HepG2 (cell line): ENCODE data around the gene TRAPPC4. TPM values are rescaled to one million over a fixed set of nuclear protein-coding genes. Genes with fewer than 3 reads are reported as not detected.
"Not testable (repeated sequence)": the region's sequence is repeated elsewhere in the genome, so short reads cannot be mapped to it uniquely, and the experiment has no call there.

ENCODE experiments used
- ATAC-seq: fragments of 200-7000 bp; cut with Tn5 transposase; 3 replicates; pipeline ENCODE4 v1.9.1; 2020; ENCODE audit warnings: mild to moderate bottlenecking, moderate library complexity
- BruUV-seq: library from RNA; stranded (reverse); fragments of 400-500 nt; replicated peaks from 2 replicates; lab custom pipeline; 2021; lab: Mats Ljungman, UMichigan
- CTCF ChIA-PET: fragments of 300-600 bp; formaldehyde crosslinking; extraction: SDS; loops from one replicate; lab custom pipeline; 2021; ENCODE audit warnings: low total read pairs, inconsistent platforms, low intra/inter-chr PET ratio; lab: Yijun Ruan, JAX
- POLR2A ChIA-PET: fragments of 350-600 bp; sonication (Branson Sonifier 250); formaldehyde crosslinking; loops from one replicate; lab custom pipeline; 2020; ENCODE audit warnings: antibody characterized with exemption, inconsistent platforms; lab: Yijun Ruan, JAX
- DNase-seq: peaks from one replicate; pipeline ENCODE4 v3.0.0-alpha.2; 2015; ENCODE audit warnings: low spot score
- FAIRE-seq: peaks from 3 replicates; lab custom pipeline; 2011; peaks lifted over from hg19 to GRCh38; lab: Jason Lieb, UNC
- H2AFZ ChIP-seq: one replicate; pipeline ENCODE4 v1.6.1; 2011; ENCODE audit warnings: low read length, inconsistent platforms
- H3K27ac ChIP-seq: fragments of 300-600 bp; 3 replicates; pipeline ENCODE4 v1.8.0; 2011; ENCODE audit warnings: mixed run types, mild to moderate bottlenecking, mixed read lengths, low read length, inconsistent platforms; ENCODE audit not compliant: insufficient read depth; ENCODE audit errors: extremely low read length
- H3K27me3 ChIP-seq, 2 experiments: fragments of 200-600 bp in 1 of 2; 2 replicates in 1 of 2; 3 replicates in 1 of 2; pipeline versions ENCODE4 v1.6.0 to v1.8.0; 2011; ENCODE audit warnings: low read length in 2 of 2, mild to moderate bottlenecking in 2 of 2, moderate library complexity in 2 of 2, inconsistent platforms in 1 of 2; ENCODE audit not compliant: insufficient read depth in 2 of 2, control insufficient read depth in 1 of 2
- H3K36me3 ChIP-seq, 2 experiments: fragments of 200-600 bp in 1 of 2; replicated peaks in 1 of 2; 2 replicates in 1 of 2; 3 replicates in 1 of 2; pipeline versions ENCODE4 v1.5.1 to v1.8.0; 2011; ENCODE audit warnings: low read length in 2 of 2, inconsistent platforms in 1 of 2; ENCODE audit not compliant: insufficient read depth in 2 of 2, control insufficient read depth in 1 of 2
- H3K4me1 ChIP-seq: 2 replicates; pipeline ENCODE4 v1.5.1; 2012; ENCODE audit warnings: low read length, inconsistent platforms; ENCODE audit not compliant: insufficient read depth
- H3K4me2 ChIP-seq: 2 replicates; pipeline ENCODE4 v1.6.0; 2011; ENCODE audit warnings: low read depth, low read length, inconsistent platforms
- H3K4me3 ChIP-seq, 3 experiments: fragments of 200-600 bp in 1 of 3; sonication (generic), shearing (Covaris generic) in 1 of 3; replicated peaks in 1 of 3; 2 replicates each; pipeline ENCODE4 v1.5.1; 2011 to 2016; ENCODE audit warnings: low read length in 3 of 3, inconsistent platforms in 2 of 3, low read depth in 2 of 3, mild to moderate bottlenecking in 2 of 3, control low read depth in 1 of 3, mixed read lengths in 1 of 3; ENCODE audit not compliant: insufficient read depth in 1 of 3
- H3K79me2 ChIP-seq: one replicate; pipeline ENCODE4 v1.6.1; 2011; ENCODE audit warnings: low read length, inconsistent platforms; ENCODE audit not compliant: insufficient read depth
- H3K9ac ChIP-seq: 2 replicates; pipeline ENCODE4 v1.6.0; 2011; ENCODE audit warnings: mild to moderate bottlenecking, low read depth, low read length, inconsistent platforms; ENCODE audit not compliant: insufficient read depth
- H3K9me3 ChIP-seq: 2 replicates; pipeline ENCODE4 v1.5.1; 2012; ENCODE audit warnings: mild to moderate bottlenecking, low read length
- H4K20me1 ChIP-seq: 2 replicates; pipeline ENCODE4 v1.6.0; 2011; ENCODE audit warnings: inconsistent platforms, mild to moderate bottlenecking, low read length, moderate library complexity; ENCODE audit not compliant: insufficient read depth
- ATRX ChIP-seq: sonication (generic); formaldehyde crosslinking; IDR thresholded peaks from 2 replicates; pipeline ENCODE4 v1.4.0; 2020; ENCODE audit warnings: missing genetic modification reagents, borderline replicate concordance
- DRAP1 ChIP-seq: IDR thresholded peaks from 2 replicates; pipeline ENCODE4 v1.6.1; 2016; ENCODE audit warnings: missing genetic modification reagents, missing compliant biosample characterization
- KLF16 ChIP-seq, 2 experiments: sonication (generic) in 1 of 2; formaldehyde crosslinking in 1 of 2; IDR thresholded peaks; 2 replicates each; pipeline versions ENCODE4 v1.6.1 to v1.8.0; 2016 to 2023; ENCODE audit warnings: missing genetic modification reagents in 2 of 2, missing compliant biosample characterization in 1 of 2
- LRRFIP1 ChIP-seq: sonication (generic); formaldehyde crosslinking; conservative IDR thresholded peaks from 2 replicates; pipeline ENCODE4 v1.4.0; 2020; ENCODE audit warnings: missing genetic modification reagents
- MED1 ChIP-seq: sonication (generic); formaldehyde crosslinking; IDR thresholded peaks from 2 replicates; pipeline ENCODE4 v1.4.0; 2020; ENCODE audit warnings: missing genetic modification reagents
- ZNF121 ChIP-seq: sonication (generic); formaldehyde crosslinking; IDR thresholded peaks from 2 replicates; pipeline ENCODE4 v1.5.0; 2020; ENCODE audit warnings: mild to moderate bottlenecking, missing genetic modification reagents
- ZNF180 ChIP-seq: sonication (generic); formaldehyde crosslinking; IDR thresholded peaks from 2 replicates; pipeline ENCODE4 v1.4.0; 2020; ENCODE audit warnings: low read depth, missing genetic modification reagents, borderline replicate concordance
- ZNF605 ChIP-seq: sonication (generic); formaldehyde crosslinking; IDR thresholded peaks from 2 replicates; pipeline ENCODE4 v1.8.0; 2022; ENCODE audit warnings: mild to moderate bottlenecking, missing genetic modification reagents
- ZNF83 ChIP-seq: sonication (generic); formaldehyde crosslinking; IDR thresholded peaks from 2 replicates; pipeline ENCODE4 v1.4.0; 2020; ENCODE audit warnings: missing genetic modification reagents, mild to moderate bottlenecking, borderline replicate concordance
- WGBS: methylation state at CpG from one replicate; pipeline ENCODE4 v1.1.6; 2017; ENCODE audit warnings: low lambda C conversion rate; 5-methylcytosine and 5-hydroxymethylcytosine counted together
- in situ Hi-C: cut with HindIII; loops from 2 replicates; pipeline ENCODE4 v1.10.0; 2017; ENCODE audit warnings: low pct_unique_long_range_greater_than_20kb; ENCODE audit not compliant: extremely low pct_ligation_motif_present
- intact Hi-C: fragments of 100-400 bp; cut with micrococcal nuclease; formaldehyde crosslinking; loops from one replicate; pipeline ENCODE4 v1.10.0; 2022; ENCODE audit not compliant: unreplicated experiment
- polyA plus RNA-seq, 8 experiments: library from polyadenylated mRNA; depleted of rRNA in 3 of 8; stranded (reverse) in 7 of 8; unstranded in 1 of 8; fragments of >200 nt; fragmentation: Illumina TruSeq in 4 of 8; extraction: Trizol in 4 of 8; gene quantifications; 2 replicates each; pipeline versions ENCODE4 v1.2.1 to v1.2.3, GENCODE V29; 2011 to 2016; ENCODE audit warnings: low read depth in 4 of 8, missing spikeins in 1 of 8, mixed read lengths in 1 of 8; ENCODE audit not compliant: insufficient read depth in 1 of 8
- total RNA-seq, 5 experiments: library from RNA; depleted of rRNA; stranded (reverse); fragments of >200 nt; fragmentation: Illumina TruSeq; extraction: Trizol; gene quantifications; 2 replicates each; pipeline ENCODE4 v1.2.3, GENCODE V29; 2016; ENCODE audit warnings: low read depth in 1 of 5

Gene TRAPPC4
- total and polyA plus RNA-seq, 2 of the 13 experiments (the other 11 are each of a cell fraction or from before 2014, with no cell fraction given) = 97.4 to 140 TPM

GRCh38 chr11:119034813-119035212 lies 16.2 kb downstream of the TRAPPC4 start:
- WGBS = 50% methylated on average over 3 of the region's 3 CpGs
- ChIA-PET CTCF (no interaction called here), POLR2A (interaction anchor here (1.8 kb wide), 1 partner anchor 16 kb away, joined by 4 read pairs; no protein-coding TSS in a partner anchor)

GRCh38 chr11:119038884-119039283 lies 20.3 kb downstream of the TRAPPC4 start:
- FAIRE-seq = no peak
- no peak for DNase-seq
- Histone ChIP-seq H3K27me3 (no peaks in the 10 kb centered on the region; a peak in 1 of 5 replicates), H2AFZ (no peak overlapping the region), H3K4me2 (0 out of 2 replicates have a peak overlapping the region, but pooled peaks have one; percentile 1), H3K36me3 (no peaks in the 10 kb centered on the region), H4K20me1 (no peaks in the 10 kb centered on the region), H3K27ac (no peak overlapping the region), H3K79me2 (no peaks in the 10 kb centered on the region), H3K9ac (no peak overlapping the region), H3K4me1 (peaks cover 16% of the 10 kb centered on the region; the same call in 1 of the 2 replicates), H3K4me3 (no peak overlapping the region), H3K9me3 (no peaks in the 10 kb centered on the region)
- WGBS = 34% methylated on average over 5 of the region's 5 CpGs
- ChIA-PET CTCF (no interaction called here), POLR2A (no interaction called here)
- no peak for ATAC-seq
- BruUV-seq = no TSS peak
- intact Hi-C loops (no loop called here), in situ Hi-C loops (no loop called here)
- TF ChIP-seq LRRFIP1 (CRISPR knock-in tag) (no peak), ZNF83 (no peak), KLF16 (CRISPR knock-in tag; IDR thresholded peaks at IDR 0.05) (no peak)
- TF ChIP-seq, all 625 proteins: peak for 0

More at GRCh38 chr11:119034813-119035212, 16.2 kb downstream of the TRAPPC4 start:
- intact Hi-C loops = no loop called here
- no peaks in the 10 kb centered on the region; a peak in 1 of 5 replicates for H3K36me3 ChIP-seq
- no peaks in the 10 kb centered on the region; a peak in 1 of 5 replicates for H3K27me3 ChIP-seq
- TF ChIP-seq ATRX (CRISPR knock-in tag) (no peak), MED1 (CRISPR knock-in tag) (no peak), ZNF121 (CRISPR knock-in tag) (peak; percentile 92), ZNF605 (CRISPR knock-in tag) (no peak), DRAP1 (no peak), ZNF180 (CRISPR knock-in tag) (no peak)
- ATAC-seq = no peak
- BruUV-seq = no TSS peak
- H2AFZ ChIP-seq = no peak overlapping the region
- no peaks in the 10 kb centered on the region for H4K20me1 ChIP-seq
- no peak overlapping the region for H3K4me3 ChIP-seq
- DNase-seq = no peak
- peaks cover 3% of the 10 kb centered on the region for H3K79me2 ChIP-seq
- no peak for FAIRE-seq
- H3K27ac ChIP-seq = no peak overlapping the region
- in situ Hi-C loops = no loop called here
- H3K9me3 ChIP-seq = no peaks in the 10 kb centered on the region
- peaks cover 29% of the 10 kb centered on the region for H3K4me1 ChIP-seq
- no peak overlapping the region for H3K9ac ChIP-seq
- H3K4me2 ChIP-seq = no peak overlapping the region

GRCh38 chr11:119039471-119039870 lies 20.9 kb downstream of the TRAPPC4 start:
- H4K20me1 ChIP-seq, FAIRE-seq, H3K79me2 ChIP-seq, ATAC-seq, H3K27me3 ChIP-seq, DNase-seq, H2AFZ ChIP-seq, intact Hi-C loops, in situ Hi-C loops, H3K9ac ChIP-seq, H3K9me3 ChIP-seq, H3K4me3 ChIP-seq, CTCF ChIA-PET, H3K27ac ChIP-seq, POLR2A ChIA-PET, H3K36me3 ChIP-seq, BruUV-seq: not testable (repeated sequence)
- H3K4me2 ChIP-seq = 0 out of 2 replicates have a peak overlapping the region, but pooled peaks have one; percentile 7
- H3K4me1 ChIP-seq = peaks cover 16% of the 10 kb centered on the region; the same call in 1 of the 2 replicates
- WGBS = 26% methylated on average over 4 of the region's 11 CpGs
